Osteoblast (primary cell): ENCODE measurements around the gene PTGR3. TPM values are rescaled to one million over a fixed set of nuclear protein-coding genes. Genes with fewer than 3 reads are reported as not detected.
A peak's percentile ranks its signal among the peaks of the same experiment; 100 is the strongest.

Experiments used
- DNase-seq: peaks from one replicate; pipeline ENCODE4 v3.0.0; 2011; ENCODE audit warnings: low spot score, mixed read lengths; ENCODE audit not compliant: insufficient read length; ENCODE audit errors: missing footprints
- H2AFZ ChIP-seq: 2 replicates; pipeline ENCODE4 v1.6.0; 2011; ENCODE audit warnings: mild to moderate bottlenecking, low read length
- H3K27ac ChIP-seq: 2 replicates; pipeline ENCODE4 v1.5.1; 2011; ENCODE audit warnings: mild to moderate bottlenecking, low read depth, low read length, moderate library complexity
- H3K27me3 ChIP-seq: 2 replicates; pipeline ENCODE4 v1.6.0; 2012; ENCODE audit warnings: mild to moderate bottlenecking, control low read depth, inconsistent platforms, low read length, moderate library complexity; ENCODE audit not compliant: insufficient read depth
- H3K36me3 ChIP-seq: 2 replicates; pipeline ENCODE4 v1.5.1; 2011; ENCODE audit warnings: mild to moderate bottlenecking, low read length, control low read depth, moderate library complexity; ENCODE audit not compliant: insufficient read depth
- H3K4me1 ChIP-seq: 2 replicates; pipeline ENCODE4 v1.5.1; 2011; ENCODE audit warnings: mild to moderate bottlenecking, low read length, control low read depth, moderate library complexity; ENCODE audit not compliant: insufficient read depth
- H3K4me2 ChIP-seq: 2 replicates; pipeline ENCODE4 v1.6.0; 2011; ENCODE audit warnings: mild to moderate bottlenecking, low read length; ENCODE audit not compliant: insufficient read depth
- H3K4me3 ChIP-seq: fragments of 200-600 bp; sonication (generic); 3 replicates; pipeline ENCODE4 v1.5.1; 2012; ENCODE audit warnings: mild to moderate bottlenecking, low read length, inconsistent platforms; ENCODE audit not compliant: insufficient read depth
- H3K79me2 ChIP-seq: 2 replicates; pipeline ENCODE4 v1.6.0; 2012; ENCODE audit warnings: mild to moderate bottlenecking, low read length, control low read depth, inconsistent platforms; ENCODE audit not compliant: insufficient read depth
- H3K9me3 ChIP-seq: 2 replicates; pipeline ENCODE4 v1.5.1; 2011; ENCODE audit warnings: low read depth, low read length, control low read depth
- H4K20me1 ChIP-seq: 2 replicates; pipeline ENCODE4 v1.6.0; 2012; ENCODE audit warnings: mild to moderate bottlenecking, low read length, control low read depth; ENCODE audit not compliant: insufficient read depth
- total RNA-seq: library from RNA; depleted of rRNA; stranded (reverse); fragments of >200 nt; gene quantifications from 2 replicates; pipeline ENCODE4 v1.2.3, GENCODE V29; 2012
- TF ChIP-seq, protein P1 (sequence below): IDR thresholded peaks from 2 replicates; pipeline ENCODE4 v1.5.1; 2011; ENCODE audit warnings: mild to moderate bottlenecking, low read depth, low read length, moderate library complexity; ENCODE audit errors: extremely low read depth

The PTGR3 gene
- total RNA-seq, 1 donor, result 8.3 TPM

DNA sequence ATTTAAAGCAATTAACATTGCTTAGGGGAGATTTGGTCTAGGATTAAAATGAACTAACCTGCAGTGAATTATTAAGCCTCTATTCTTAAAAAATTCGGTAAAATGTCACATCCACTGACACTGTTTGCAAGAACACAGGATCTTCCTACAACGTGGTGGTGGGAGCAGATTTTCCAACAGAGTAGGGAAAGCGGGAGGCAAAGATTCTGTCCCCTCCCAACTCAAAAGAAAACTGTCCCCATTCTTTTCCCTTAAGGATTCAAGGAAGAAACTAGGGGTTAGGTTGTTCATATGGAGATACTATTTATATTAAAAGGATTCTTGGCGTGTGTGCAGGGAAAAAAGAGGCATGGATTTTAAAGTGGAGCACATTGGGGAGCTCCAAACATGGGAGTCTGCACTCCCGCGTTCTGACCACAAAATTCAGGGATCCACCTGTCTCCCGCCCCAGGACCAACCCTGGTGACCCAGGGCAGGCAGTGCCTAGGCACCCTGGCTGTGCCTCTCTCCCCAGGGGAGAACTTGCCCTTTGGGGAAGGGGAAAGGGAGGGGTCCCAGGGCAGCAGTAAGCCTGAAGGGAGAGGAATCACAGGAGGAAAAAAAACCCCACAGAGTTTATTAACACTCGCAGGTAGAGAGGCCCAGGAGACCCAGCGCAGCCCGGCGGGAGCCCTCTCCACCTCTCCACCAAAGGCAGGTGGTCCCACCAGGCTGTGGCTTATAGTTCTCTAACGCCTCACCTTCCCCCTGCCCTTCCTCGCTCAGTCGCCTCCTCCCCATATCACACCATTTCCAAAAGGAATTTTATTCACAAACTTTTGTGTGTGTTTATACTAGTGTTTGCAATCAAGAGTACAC lies 2.3 kb downstream of the PTGR3 start:
- no peaks in the 10 kb centered on the region for H3K36me3 ChIP-seq
- no peak for DNase-seq

DNA sequence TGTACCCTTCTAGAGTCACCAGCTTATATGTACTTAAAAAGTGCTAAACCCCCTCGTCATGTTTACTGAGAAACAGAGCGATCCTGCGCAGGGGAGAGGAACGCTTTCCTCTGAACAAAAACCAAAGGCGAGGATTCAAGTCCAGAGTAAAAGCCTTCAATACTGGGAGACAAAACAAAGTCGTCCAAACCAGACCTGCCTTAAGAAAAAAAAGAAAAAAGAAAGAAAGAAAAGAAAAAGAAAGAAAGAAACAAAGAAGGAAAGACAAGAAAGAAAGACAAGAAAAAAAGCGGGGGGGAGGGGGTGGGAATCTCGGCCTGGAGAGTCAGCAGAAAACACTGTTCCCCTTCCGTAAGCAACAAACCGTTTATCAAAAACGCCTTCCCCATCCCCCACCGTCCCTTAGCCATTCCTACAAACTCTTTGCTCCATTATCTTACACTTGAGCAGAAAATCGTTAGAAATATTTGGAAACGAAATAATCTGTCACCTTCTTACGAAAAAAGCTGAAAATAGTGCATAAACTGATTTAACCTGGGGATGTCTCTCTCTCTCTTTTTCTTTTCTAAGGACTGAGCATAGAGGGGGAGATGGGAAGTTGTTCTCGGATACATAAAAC lies 3.3 kb downstream of the PTGR3 start:
- TF ChIP-seq, protein P1, sequence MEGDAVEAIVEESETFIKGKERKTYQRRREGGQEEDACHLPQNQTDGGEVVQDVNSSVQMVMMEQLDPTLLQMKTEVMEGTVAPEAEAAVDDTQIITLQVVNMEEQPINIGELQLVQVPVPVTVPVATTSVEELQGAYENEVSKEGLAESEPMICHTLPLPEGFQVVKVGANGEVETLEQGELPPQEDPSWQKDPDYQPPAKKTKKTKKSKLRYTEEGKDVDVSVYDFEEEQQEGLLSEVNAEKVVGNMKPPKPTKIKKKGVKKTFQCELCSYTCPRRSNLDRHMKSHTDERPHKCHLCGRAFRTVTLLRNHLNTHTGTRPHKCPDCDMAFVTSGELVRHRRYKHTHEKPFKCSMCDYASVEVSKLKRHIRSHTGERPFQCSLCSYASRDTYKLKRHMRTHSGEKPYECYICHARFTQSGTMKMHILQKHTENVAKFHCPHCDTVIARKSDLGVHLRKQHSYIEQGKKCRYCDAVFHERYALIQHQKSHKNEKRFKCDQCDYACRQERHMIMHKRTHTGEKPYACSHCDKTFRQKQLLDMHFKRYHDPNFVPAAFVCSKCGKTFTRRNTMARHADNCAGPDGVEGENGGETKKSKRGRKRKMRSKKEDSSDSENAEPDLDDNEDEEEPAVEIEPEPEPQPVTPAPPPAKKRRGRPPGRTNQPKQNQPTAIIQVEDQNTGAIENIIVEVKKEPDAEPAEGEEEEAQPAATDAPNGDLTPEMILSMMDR, result no peak
- Histone ChIP-seq H2AFZ (no peak overlapping the region), H3K4me2 (no peak overlapping the region), H4K20me1 (peaks cover 28% of the 10 kb centered on the region), H3K4me3 (no peak overlapping the region), H3K4me1 (peaks cover 27% of the 10 kb centered on the region), H3K27me3 (no peaks in the 10 kb centered on the region), H3K79me2 (peaks cover 64% of the 10 kb centered on the region), H3K9me3 (no peaks in the 10 kb centered on the region), H3K36me3 (peaks cover 4% of the 10 kb centered on the region), H3K27ac (no peak overlapping the region)
- no peak for DNase-seq

More for the DNA sequence above, 2.3 kb downstream of the PTGR3 start:
- peaks cover 27% of the 10 kb centered on the region for H3K4me1 ChIP-seq
- H3K4me2 ChIP-seq, result peak overlapping the region; percentile 96
- H4K20me1 ChIP-seq, result peaks cover 28% of the 10 kb centered on the region
- H2AFZ ChIP-seq, result no peak overlapping the region
- H3K79me2 ChIP-seq, result peaks cover 62% of the 10 kb centered on the region
- H3K4me3 ChIP-seq, result peak overlapping the region; percentile 92
- TF ChIP-seq, protein P1, result no peak
- no peaks in the 10 kb centered on the region for H3K9me3 ChIP-seq
- H3K27ac ChIP-seq, result no peak overlapping the region
- H3K27me3 ChIP-seq, result no peaks in the 10 kb centered on the region

DNA sequence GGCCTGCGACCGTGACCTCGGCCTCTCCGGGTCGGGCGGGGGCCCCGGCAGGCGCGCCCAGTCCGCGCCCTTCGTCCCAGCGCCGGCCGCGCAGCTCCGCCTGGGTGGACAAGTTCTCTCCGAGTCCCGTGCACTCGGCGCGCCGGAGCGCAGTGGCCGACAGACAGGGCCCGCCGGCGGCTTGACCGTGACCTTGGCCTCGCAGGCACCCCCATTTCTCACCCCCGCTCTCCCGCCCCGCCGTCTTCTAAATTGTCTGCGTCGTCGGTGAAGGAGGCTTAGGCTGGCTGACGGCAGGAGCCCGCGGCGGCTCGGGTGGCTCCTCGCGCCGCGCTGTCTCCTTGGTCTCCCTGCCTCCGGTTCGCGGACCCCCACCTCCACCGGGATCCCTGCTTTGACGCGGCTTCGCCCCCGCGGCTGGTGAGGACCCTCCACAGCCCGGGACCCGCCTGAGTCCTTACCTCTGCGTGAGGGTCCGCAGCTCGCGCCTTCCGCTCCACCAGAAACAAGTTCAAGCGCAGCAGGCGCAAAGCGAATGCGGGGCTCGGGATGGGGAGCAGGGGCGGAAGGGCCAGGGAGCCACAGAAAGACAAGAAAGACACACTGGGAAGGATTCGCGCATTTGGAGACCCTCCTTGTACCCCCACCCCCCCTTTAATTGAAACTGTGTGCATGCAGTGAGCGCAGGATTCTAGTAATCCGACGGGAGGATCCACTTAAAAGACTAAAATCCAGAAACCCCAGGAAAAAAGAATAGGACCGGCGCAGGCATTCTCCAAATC lies 4.0 kb downstream of the PTGR3 start:
- TF ChIP-seq, protein P1, result no peak
- H3K27ac ChIP-seq, result no peak overlapping the region
- H2AFZ ChIP-seq, result peak overlapping the region; percentile 47
- H4K20me1 ChIP-seq, result peaks cover 28% of the 10 kb centered on the region
- DNase-seq, result no peak
- no peaks in the 10 kb centered on the region for H3K9me3 ChIP-seq
- peaks cover 22% of the 10 kb centered on the region for H3K4me1 ChIP-seq
- peaks cover 4% of the 10 kb centered on the region for H3K36me3 ChIP-seq
- H3K27me3 ChIP-seq, result no peaks in the 10 kb centered on the region
- H3K4me2 ChIP-seq, result peak overlapping the region; percentile 72
- H3K4me3 ChIP-seq, result peak overlapping the region; percentile 67
- H3K79me2 ChIP-seq, result peaks cover 70% of the 10 kb centered on the region
